CD4-positive, alpha-beta T cell (primary cell): Measurements from ENCODE around the gene HPD. TPM values are rescaled to one million over a fixed set of nuclear protein-coding genes. Genes with fewer than 3 reads are reported as not detected.

ENCODE experiments used
- ATAC-seq: fragments of 200-7000 bp; cut with Tn5 transposase; one replicate; pipeline ENCODE4 v1.10.0; 2022; ENCODE audit warnings: mild to moderate bottlenecking; ENCODE audit not compliant: poor library complexity
- CTCF ChIA-PET: fragments of 350-600 bp; sonication (Branson Sonifier 250); formaldehyde crosslinking; loops from one replicate; lab custom pipeline; 2021; ENCODE audit warnings: antibody characterized with exemption, inconsistent platforms; lab: Charles Lee
- POLR2A ChIA-PET: fragments of 350-600 bp; sonication (Branson Sonifier 250); formaldehyde crosslinking; loops from one replicate; lab custom pipeline; 2021; ENCODE audit warnings: antibody characterized with exemption, inconsistent platforms; lab: Charles Lee
- DNase-seq, 14 experiments: peaks; one replicate each; pipeline ENCODE4 v3.0.0-alpha.2; 2013 to 2020; ENCODE audit warnings: mixed read lengths in 2 of 14
- H3K27ac ChIP-seq, 2 donors: one replicate each; pipeline versions ENCODE4 v1.5.1 to v1.7.0; 2013; ENCODE audit warnings: low read length in 2 of 2, low read depth in 1 of 2, mild to moderate bottlenecking in 1 of 2
- H3K27me3 ChIP-seq, 2 experiments: 1 replicate in 1 of 2; 2 replicates in 1 of 2; pipeline versions ENCODE4 v1.6.1 to v1.7.0; 2013; ENCODE audit warnings: low read length in 2 of 2, control low read depth in 1 of 2, mild to moderate bottlenecking in 1 of 2, moderate library complexity in 1 of 2; ENCODE audit not compliant: insufficient read depth in 2 of 2, control insufficient read depth in 1 of 2
- H3K36me3 ChIP-seq: one replicate; pipeline ENCODE4 v1.6.1; 2013; ENCODE audit warnings: low read length, control low read depth; ENCODE audit not compliant: insufficient read depth
- H3K4me1 ChIP-seq: one replicate; pipeline ENCODE4 v1.6.1; 2013; ENCODE audit warnings: low read length, control low read depth; ENCODE audit not compliant: insufficient read depth
- H3K4me3 ChIP-seq: one replicate; pipeline ENCODE4 v1.5.1; 2013; ENCODE audit warnings: mild to moderate bottlenecking, low read length, moderate library complexity
- H3K9me3 ChIP-seq, 2 experiments: 1 replicate in 1 of 2; 2 replicates in 1 of 2; pipeline versions ENCODE4 v1.6.1 to v1.7.0; 2013; ENCODE audit warnings: low read length in 2 of 2, mild to moderate bottlenecking in 2 of 2, control low read depth in 1 of 2, moderate library complexity in 1 of 2; ENCODE audit not compliant: control insufficient read depth in 1 of 2, insufficient read depth in 1 of 2
- H3K27ac Mint-ChIP-seq: one replicate; pipeline ENCODE4 v1.8.0; 2020; ENCODE audit warnings: mixed read lengths
- H3K27me3 Mint-ChIP-seq: one replicate; pipeline ENCODE4 v1.8.0; 2021; ENCODE audit warnings: mixed read lengths
- H3K36me3 Mint-ChIP-seq: one replicate; pipeline ENCODE4 v1.8.0; 2021; ENCODE audit warnings: low read depth, mixed read lengths
- H3K4me1 Mint-ChIP-seq: one replicate; pipeline ENCODE4 v1.8.0; 2021; ENCODE audit warnings: low read depth, mixed read lengths
- H3K4me3 Mint-ChIP-seq: one replicate; pipeline ENCODE4 v1.8.0; 2020; ENCODE audit warnings: mild to moderate bottlenecking, mixed read lengths
- H3K9me3 Mint-ChIP-seq: one replicate; pipeline ENCODE4 v1.8.0; 2020; ENCODE audit warnings: mixed read lengths
- CTCF ChIP-seq: fragments of 200-600 bp; IDR thresholded peaks from one replicate; pipeline ENCODE4 v1.8.0; 2022; ENCODE audit warnings: antibody characterized with exemption, mild to moderate bottlenecking
- intact Hi-C, 2 experiments: fragments of 100-400 bp; cut with DNase I in 1 of 2; cut with micrococcal nuclease in 1 of 2; formaldehyde crosslinking; loops; one replicate each; pipeline versions ENCODE4 v1.15.1 to v1.9.0; 2023 to 2025; cut with DNase I, micrococcal nuclease
- total RNA-seq, 174 experiments: library from RNA in 2 of 174; stranded (reverse) in 2 of 174; gene quantifications; one replicate each; pipeline ENCODE4 v1.2.3 and lab custom pipeline; 2021 to 2026

The HPD gene
- total RNA-seq, 2 experiments from 2014 or later: not detected

- H3K27ac ChIP-seq: peak overlapping the region; percentile 94 to 99
- peak overlapping the region; percentile 64 for H3K4me3 ChIP-seq
- peak overlapping the region; percentile 97 for H3K27ac Mint-ChIP-seq
- no peaks in the 10 kb centered on the region for H3K27me3 Mint-ChIP-seq
- no peaks in the 10 kb centered on the region for H3K27me3 ChIP-seq
- no peaks in the 10 kb centered on the region for H3K9me3 ChIP-seq
- H3K4me3 Mint-ChIP-seq: peak overlapping the region; percentile 90
- DNase-seq (peak; percentile 91 to 98 (median 94)), ATAC-seq (peak; percentile 61)
- H3K4me1 Mint-ChIP-seq: peaks cover 82% of the 10 kb centered on the region
- POLR2A ChIA-PET: interaction anchor here (0.6 to 34.6 kb wide), 13 partner anchors 2 to 682 kb away, joined by 3 to 1869 read pairs (median 6); partner anchors contain the start of genes PSMD9, RHOF, SETD1B and TMEM120B
- H3K36me3 ChIP-seq: peaks cover 19% of the 10 kb centered on the region
- H3K36me3 Mint-ChIP-seq: peaks cover 73% of the 10 kb centered on the region
- TF ChIP-seq CTCF: no peak
- H3K9me3 Mint-ChIP-seq: no peaks in the 10 kb centered on the region
- intact Hi-C loops: loop anchor here (5.0 to 10.0 kb wide), 4 partner anchors 32 to 255 kb away; partner anchors contain the start of genes TMEM120B (in 2 of the 2) and ORAI1 (in 1 of the 2)
- CTCF ChIA-PET: interaction anchor here (0.6 to 14.7 kb wide), 6 partner anchors 14 to 128 kb away, joined by 3 to 746 read pairs (median 4); partner anchors contain the start of genes CFAP251, PSMD9, SETD1B and TMEM120B
- H3K4me1 ChIP-seq: peaks cover 97% of the 10 kb centered on the region
Observed at GRCh38 chr12:121789800-121790728, 68.6 kb downstream of the HPD start.

Other genes with a start within 250 kb of the HPD start
- gene ORAI1, start 232.3 kb downstream of the HPD start, total RNA-seq: 10 to 100 TPM; 39.7 to 42.3 TPM
- 10 to 100 TPM in 1 of 2 experiments, 1 to 10 TPM in 1; 9.8 to 11.9 TPM for gene MORN3, start 189.2 kb downstream of the HPD start, total RNA-seq
- gene TMEM120B, start 146.1 kb downstream of the HPD start, total RNA-seq: 1 to 10 TPM; 7.3 to 7.7 TPM
- 100 to 1,000 TPM; 155 to 164 TPM for gene RHOF, start 65.2 kb downstream of the HPD start, total RNA-seq
- 100 to 1,000 TPM; 146 to 151 TPM for gene SETD1B, start 54.9 kb downstream of the HPD start, total RNA-seq
- 10 to 100 TPM; 29.5 to 31.8 TPM for gene PSMD9, start 29.9 kb upstream of the HPD start, total RNA-seq
- under 1 TPM; 0.28 to 0.33 TPM for gene CFAP251, start 59.7 kb upstream of the HPD start, total RNA-seq
- gene BCL7A, start 163.0 kb upstream of the HPD start, total RNA-seq: 1 to 10 TPM; 3.5 to 4.4 TPM
- 10 to 100 TPM; 98.0 to 99.3 TPM for gene MLXIP, start 219.9 kb upstream of the HPD start, total RNA-seq